Natural killer cell (primary cell): Measurements from ENCODE around the gene TNNI3K. TPM values are rescaled to one million over a fixed set of nuclear protein-coding genes. Genes with fewer than 3 reads are reported as not detected.

Experiments
- ATAC-seq, 3 donors: fragments of 150-1000 bp in 2 of 3; fragments of 200-7000 bp in 1 of 3; cut with Tn5 transposase; 1 replicate in 1 of 3; 2 replicates in 2 of 3; pipeline ENCODE4 v1.10.0; 2021; ENCODE audit warnings: mild to moderate bottlenecking in 2 of 3, moderate library complexity in 2 of 3
- DNase-seq, 2 donors: peaks; one replicate each; pipeline versions ENCODE4 v3.0.0 to v3.0.0-alpha.2; 2013 to 2021; ENCODE audit warnings: mixed read lengths in 1 of 2
- H3K27ac ChIP-seq: one replicate; pipeline ENCODE4 v1.5.1; 2013; ENCODE audit warnings: mild to moderate bottlenecking, low read length
- H3K27me3 ChIP-seq: one replicate; pipeline ENCODE4 v1.6.1; 2013; ENCODE audit warnings: low read length; ENCODE audit not compliant: control insufficient read depth, insufficient read depth
- H3K36me3 ChIP-seq: one replicate; pipeline ENCODE4 v1.6.1; 2013; ENCODE audit warnings: low read length; ENCODE audit not compliant: control insufficient read depth, insufficient read depth
- H3K4me1 ChIP-seq: one replicate; pipeline ENCODE4 v1.6.1; 2013; ENCODE audit warnings: low read length; ENCODE audit not compliant: control insufficient read depth, insufficient read depth
- H3K4me3 ChIP-seq: one replicate; pipeline ENCODE4 v1.5.1; 2013; ENCODE audit warnings: low read length
- H3K9me3 ChIP-seq: one replicate; pipeline ENCODE4 v1.6.1; 2013; ENCODE audit warnings: low read length; ENCODE audit not compliant: control insufficient read depth, insufficient read depth
- H3K27ac Mint-ChIP-seq, 2 donors: one replicate each; pipeline ENCODE4 v1.8.0; 2022; ENCODE audit warnings: mild to moderate bottlenecking in 2 of 2, mixed read lengths in 2 of 2, moderate library complexity in 1 of 2
- H3K27me3 Mint-ChIP-seq, 2 donors: one replicate each; pipeline ENCODE4 v1.8.0; 2022; ENCODE audit warnings: low read depth in 2 of 2, mixed read lengths in 2 of 2
- H3K36me3 Mint-ChIP-seq: one replicate; pipeline ENCODE4 v1.8.0; 2022; ENCODE audit warnings: mixed read lengths
- H3K4me1 Mint-ChIP-seq, 2 donors: one replicate each; pipeline ENCODE4 v1.8.0; 2022; ENCODE audit warnings: mixed read lengths in 2 of 2
- H3K4me3 Mint-ChIP-seq: one replicate; pipeline ENCODE4 v1.8.0; 2022; ENCODE audit warnings: mild to moderate bottlenecking, moderate library complexity, mixed read lengths
- H3K9me3 Mint-ChIP-seq, 2 donors: one replicate each; pipeline ENCODE4 v1.8.0; 2022; ENCODE audit warnings: mixed read lengths in 2 of 2
- CTCF ChIP-seq: fragments of 200-600 bp; IDR thresholded peaks from one replicate; pipeline ENCODE4 v1.8.0; 2022; ENCODE audit warnings: antibody characterized with exemption
- WGBS: methylation state at CpG from one replicate; pipeline ENCODE4 v1.1.7; 2013; ENCODE audit warnings: missing lambda C conversion rate; ENCODE audit not compliant: insufficient coverage; 5-methylcytosine and 5-hydroxymethylcytosine counted together
- intact Hi-C: fragments of 100-400 bp; cut with micrococcal nuclease; formaldehyde crosslinking; loops from one replicate; pipeline ENCODE4 v1.14.2; 2022
- total RNA-seq, 4 donors: library from RNA; stranded (reverse); fragments of 120-200 nt in 1 of 4; gene quantifications; one replicate each; pipeline versions ENCODE4 v1.2.3 to v1.2.4, GENCODE V29; 2013 to 2022

TNNI3K gene
- total RNA-seq, 3 donors from 2014 or later (not counting 1 experiment from before 2014, with no cell fraction given) = 0.72 TPM; not detected in 2

GRCh38 chr1:74415935-74416334 lies 180.7 kb downstream of the TNNI3K start:
- Mint-ChIP-seq H3K36me3 (no peaks in the 10 kb centered on the region), H3K9me3 (peaks cover 4 to 16% of the 10 kb centered on the region in 2 donors), H3K27me3 (no peaks in the 10 kb centered on the region), H3K27ac (no peak overlapping the region), H3K4me1 (no peaks in the 10 kb centered on the region), H3K4me3 (no peak overlapping the region)
- Histone ChIP-seq H3K36me3 (no peaks in the 10 kb centered on the region), H3K27me3 (no peaks in the 10 kb centered on the region), H3K27ac (no peak overlapping the region), H3K9me3 (no peaks in the 10 kb centered on the region), H3K4me1 (no peaks in the 10 kb centered on the region), H3K4me3 (no peak overlapping the region)
- ATAC-seq (no peak), DNase-seq (no peak)
- intact Hi-C loops = no loop called here
- WGBS = 77% methylated on average over 5 of the region's 5 CpGs
- TF ChIP-seq CTCF = no peak

GRCh38 chr1:74419611-74420010 lies 184.4 kb downstream of the TNNI3K start:
- no peak overlapping the region for H3K27ac Mint-ChIP-seq
- no peak for ATAC-seq
- H3K36me3 Mint-ChIP-seq = no peaks in the 10 kb centered on the region
- DNase-seq = no peak
- no peak for TF ChIP-seq CTCF
- intact Hi-C loops = no loop called here
- no peaks in the 10 kb centered on the region for H3K27me3 Mint-ChIP-seq
- peaks cover 5 to 15% of the 10 kb centered on the region in 2 donors for H3K9me3 Mint-ChIP-seq
- Histone ChIP-seq H3K36me3 (no peaks in the 10 kb centered on the region), H3K9me3 (no peaks in the 10 kb centered on the region), H3K4me1 (no peaks in the 10 kb centered on the region), H3K4me3 (no peak overlapping the region), H3K27ac (no peak overlapping the region), H3K27me3 (no peaks in the 10 kb centered on the region)
- no peaks in the 10 kb centered on the region for H3K4me1 Mint-ChIP-seq
- H3K4me3 Mint-ChIP-seq = no peak overlapping the region

- H3K27me3 Mint-ChIP-seq = no peaks in the 10 kb centered on the region
- intact Hi-C loops = no loop called here
These were observed 185.3 kb downstream of the TNNI3K start for GRCh38 chr1:74420467-74420866.

More at GRCh38 chr1:74420467-74420866, 185.3 kb downstream of the TNNI3K start:
- no peak for DNase-seq
- no peaks in the 10 kb centered on the region for H3K4me1 ChIP-seq
- H3K9me3 ChIP-seq = no peaks in the 10 kb centered on the region
- TF ChIP-seq CTCF = no peak
- no peak overlapping the region for H3K4me3 ChIP-seq
- Mint-ChIP-seq H3K9me3 (peaks cover 7 to 11% of the 10 kb centered on the region in 2 donors), H3K27ac (no peak overlapping the region), H3K4me3 (no peak overlapping the region), H3K4me1 (no peaks in the 10 kb centered on the region), H3K36me3 (no peaks in the 10 kb centered on the region)
- no peaks in the 10 kb centered on the region for H3K36me3 ChIP-seq
- no peak overlapping the region for H3K27ac ChIP-seq
- no peaks in the 10 kb centered on the region for H3K27me3 ChIP-seq
- no CpG with 5 or more reads among the region's 2 CpGs for WGBS
- no peak for ATAC-seq
